Gastroesophageal sphincter (tissue), 3 donors: ENCODE data around the gene RAB35.

Source experiments
- CTCF ChIP-seq, 4 experiments: fragments of 200-600 bp in 2 of 4; fragments of 450-650 bp in 2 of 4; sonication (generic) in 1 of 4; IDR thresholded peaks; one replicate each; pipeline ENCODE4 v1.5.1; 2017 to 2019; ENCODE audit warnings: antibody characterized with exemption in 4 of 4, mild to moderate bottlenecking in 2 of 4, moderate library complexity in 2 of 4
- POLR2A ChIP-seq, 2 donors: fragments of 450-650 bp; IDR thresholded peaks; one replicate each; pipeline ENCODE4 v1.6.1; 2017; ENCODE audit warnings: antibody characterized with exemption in 2 of 2, mild to moderate bottlenecking in 2 of 2, moderate library complexity in 1 of 2

GRCh38 chr12:120102189-120103043 lies 14.1 kb downstream of the RAB35 start:
- TF ChIP-seq CTCF (IDR thresholded peaks at IDR 0.05) (no peak), POLR2A (IDR thresholded peaks at IDR 0.05) (no peak)
